ENCODE results near the gene NME9.

The NME9 gene

DNA sequence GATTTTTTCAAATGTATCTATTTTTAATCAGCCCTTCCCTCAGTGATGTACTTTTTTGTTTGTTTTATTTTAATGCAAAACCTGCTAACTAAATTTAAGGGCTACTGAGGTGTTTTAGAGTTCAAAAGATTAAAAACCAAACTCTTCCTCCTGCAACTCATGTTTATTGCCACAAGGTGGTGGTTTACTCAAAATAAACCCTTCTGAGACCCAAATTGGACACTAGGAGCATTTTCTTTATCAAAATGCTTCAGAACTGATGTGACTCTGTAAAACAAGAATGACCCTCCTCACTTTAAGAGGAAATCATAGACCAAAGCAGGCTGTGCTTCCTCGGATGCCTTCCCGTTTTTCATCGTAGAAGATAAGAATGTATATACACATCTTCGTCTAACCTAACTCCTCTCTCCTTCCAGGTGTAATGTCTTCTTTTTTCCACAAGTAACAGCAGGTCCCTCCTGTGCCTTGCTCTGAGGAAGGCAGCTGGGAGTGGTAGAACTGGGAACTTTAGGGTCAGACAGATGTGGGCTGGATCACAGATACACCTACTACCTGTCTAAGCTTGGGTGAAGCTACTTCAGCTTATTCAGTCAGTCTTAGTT lies 2.9 kb upstream of the NME9 start:
- DNase-seq (ENCODE audit: low spot score) = peak; percentile 81

DNA sequence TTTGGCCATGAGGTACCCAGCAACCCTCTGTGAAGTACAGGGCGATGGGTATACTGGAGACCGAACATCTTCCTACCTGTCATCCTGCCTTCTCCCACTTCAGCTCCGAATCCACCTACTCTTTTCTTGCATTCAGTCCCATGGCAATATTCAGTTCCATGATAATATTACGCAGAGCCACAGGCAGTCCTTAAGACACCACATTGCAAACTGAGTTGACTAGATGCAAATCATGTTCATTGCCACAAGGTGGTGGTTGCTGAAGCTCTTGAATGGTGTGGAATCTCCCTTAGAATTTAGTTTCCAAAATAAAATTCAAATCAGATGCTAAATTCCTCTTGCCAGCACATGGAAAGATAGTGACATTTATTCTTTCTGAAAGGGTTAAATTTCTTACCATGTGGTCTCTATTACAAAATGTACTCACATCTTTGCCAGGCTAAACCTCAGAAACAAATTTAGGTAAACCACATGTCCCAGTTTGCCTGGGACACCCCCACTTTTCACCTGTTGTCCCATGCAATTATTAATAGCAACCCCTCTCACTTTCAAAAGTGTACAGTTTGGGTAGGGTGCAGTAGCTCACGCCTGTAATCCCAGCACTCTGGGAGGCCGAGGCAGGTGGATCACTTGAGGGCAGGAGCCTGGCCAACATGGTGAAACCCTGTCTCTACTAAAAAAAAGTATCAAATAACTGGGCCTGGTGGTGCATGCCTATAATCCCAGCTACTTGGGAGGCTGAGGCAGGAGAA lies 1.7 kb upstream of the NME9 start:
- no peak for DNase-seq (ENCODE audit: low spot score)

DNA sequence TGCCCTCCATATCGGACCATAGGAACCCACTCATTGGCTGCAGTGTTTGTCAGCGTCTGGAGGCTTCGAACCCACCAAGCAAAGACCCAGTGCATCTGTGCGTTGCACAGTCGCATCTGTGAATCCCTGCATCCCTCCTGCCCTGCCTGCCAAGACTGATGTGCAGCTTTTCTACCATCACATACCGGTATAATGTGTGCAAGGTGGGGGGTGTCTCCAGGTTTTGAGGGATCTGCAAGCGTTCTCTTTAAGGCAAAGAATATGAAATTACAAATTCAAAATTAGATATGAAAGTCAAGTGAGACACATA lies 288 bp upstream of the NME9 start:
- DNase-seq (ENCODE audit: low spot score) = no peak

DNA sequence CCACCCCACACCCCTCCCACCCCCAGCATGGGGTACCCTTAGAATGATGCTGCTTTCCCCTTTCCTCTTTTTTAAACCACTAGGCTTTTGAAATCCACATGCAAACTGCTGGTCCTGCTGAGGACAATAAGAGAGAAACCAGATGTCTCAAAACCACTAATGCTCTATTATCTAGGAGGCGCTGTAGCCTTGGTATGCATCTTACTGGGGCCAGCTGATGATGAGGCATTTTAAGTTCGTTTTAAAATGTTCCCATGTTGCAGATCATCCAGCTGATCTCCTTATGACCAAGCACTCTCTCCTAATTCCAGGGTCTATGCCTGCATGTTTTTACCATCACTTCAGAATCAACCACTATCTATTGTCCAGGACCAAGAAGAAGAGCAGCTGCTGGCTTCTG lies 1.3 kb downstream of the NME9 start:
- no peak for DNase-seq (ENCODE audit: low spot score)

DNA sequence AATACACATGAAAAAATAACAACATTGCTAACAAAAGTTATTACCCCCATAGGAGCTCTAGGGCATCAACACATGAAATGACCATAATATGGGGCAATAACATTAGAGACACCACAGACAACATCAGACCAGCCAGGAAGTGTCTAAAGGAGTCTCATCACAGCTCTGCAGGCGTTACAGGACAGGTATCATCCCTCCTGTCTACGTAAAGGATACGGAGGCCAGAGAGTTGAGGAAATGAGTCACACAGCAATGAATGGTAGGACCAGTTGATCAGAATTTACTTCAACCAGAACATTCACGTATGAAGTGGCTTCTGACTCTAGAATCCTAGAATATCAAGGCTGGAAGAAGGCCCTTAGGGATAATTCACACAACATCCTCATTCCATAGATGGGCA lies 1.8 kb downstream of the NME9 start:
- DNase-seq (ENCODE audit: low spot score) = no peak

DNA sequence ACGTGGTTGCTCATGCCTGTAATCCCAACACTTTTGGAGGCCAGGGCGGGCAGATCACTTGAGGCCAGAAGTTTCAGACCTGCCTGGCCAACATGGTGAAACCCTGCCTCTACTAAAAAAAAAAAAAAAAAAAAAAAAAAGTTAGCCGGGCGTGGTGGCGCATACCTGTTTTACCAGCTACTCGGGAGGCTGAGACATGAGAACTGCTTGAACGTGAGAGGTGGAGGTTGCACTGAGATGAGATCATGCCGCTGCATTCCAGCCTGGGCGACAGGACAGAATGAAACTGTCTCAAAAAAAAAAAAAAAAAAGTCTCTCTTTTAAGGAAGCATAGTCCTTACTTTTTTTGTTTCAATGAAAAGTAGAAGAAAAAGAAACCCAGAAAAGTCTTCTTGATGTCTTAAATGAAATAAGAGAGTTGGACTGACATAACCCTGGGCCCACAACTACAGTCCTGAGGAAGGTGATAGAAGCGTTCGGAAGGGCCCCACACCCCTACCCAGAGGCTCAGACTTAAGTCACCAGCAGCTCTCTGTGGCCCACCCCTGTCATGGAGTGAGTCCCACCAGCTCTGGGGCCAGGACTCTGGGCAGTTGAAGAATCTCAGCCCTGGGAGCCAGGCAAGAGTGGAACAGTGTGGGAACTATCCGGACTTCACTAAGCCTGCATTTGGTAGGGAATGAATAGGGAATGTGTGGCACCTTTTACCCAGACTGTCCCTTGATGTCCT lies 2.6 kb downstream of the NME9 start:
- no peak for DNase-seq (ENCODE audit: low spot score)

DNA sequence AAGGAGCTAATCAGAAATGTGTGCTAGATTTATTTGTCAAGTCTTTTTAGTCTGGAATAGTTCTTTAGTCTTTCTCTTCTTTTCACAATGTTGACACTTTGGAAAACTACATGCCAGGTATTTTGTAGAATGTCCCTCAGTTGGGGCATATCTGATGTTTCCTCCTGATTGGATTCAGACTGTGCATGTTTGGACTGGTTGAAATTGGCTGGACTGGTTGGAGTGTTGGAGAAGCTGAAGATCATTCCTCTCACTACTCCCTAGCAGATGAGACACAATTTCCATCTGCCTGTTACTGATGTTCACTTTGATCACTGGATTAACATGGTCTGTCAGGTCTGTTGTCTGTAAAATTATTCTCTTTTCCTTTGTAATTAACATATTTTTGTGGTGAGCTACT lies 3.7 kb downstream of the NME9 start:
- DNase-seq (ENCODE audit: low spot score) = no peak

DNA sequence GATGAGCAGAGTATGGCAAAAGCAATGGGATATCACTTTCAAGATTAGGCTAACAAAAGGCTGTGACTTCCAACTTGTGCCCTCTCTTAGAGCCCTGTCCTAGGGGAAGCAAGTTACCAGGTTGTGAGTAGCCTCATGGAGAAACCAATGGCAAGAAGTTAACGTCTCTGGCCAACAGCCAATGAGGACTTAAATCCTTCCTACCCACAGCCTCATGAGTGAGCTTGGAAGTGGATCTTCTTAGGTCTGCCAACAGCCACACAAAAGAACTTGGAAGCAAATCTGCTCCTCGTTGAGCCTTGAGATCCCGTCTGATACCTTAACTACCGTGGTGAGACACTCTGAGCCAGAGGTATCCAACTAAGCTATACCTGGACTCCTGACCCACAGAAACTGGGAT lies 5.7 kb downstream of the NME9 start:
- DNase-seq (ENCODE audit: low spot score) = no peak

DNA sequence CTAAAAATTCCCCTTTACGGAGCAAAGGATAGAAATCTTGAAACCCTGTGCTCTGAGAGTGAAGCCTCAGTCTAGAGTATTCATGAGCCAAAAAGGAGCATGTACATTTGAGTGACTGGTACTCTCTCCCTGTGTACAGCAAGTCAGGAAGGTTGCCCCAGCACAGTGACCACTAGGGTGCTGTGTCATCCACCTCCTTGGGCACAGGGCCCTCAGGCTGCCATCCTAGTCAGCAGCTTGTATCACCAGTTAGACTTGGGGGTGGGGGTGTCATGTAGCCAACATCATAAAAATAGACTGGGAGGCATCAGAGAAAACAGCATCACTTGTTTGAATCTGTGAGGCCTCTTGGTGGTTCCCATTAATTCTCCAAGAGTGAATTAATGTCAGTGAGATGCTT lies 12.0 kb downstream of the NME9 start:
- no peak for DNase-seq (ENCODE audit: low spot score)

DNA sequence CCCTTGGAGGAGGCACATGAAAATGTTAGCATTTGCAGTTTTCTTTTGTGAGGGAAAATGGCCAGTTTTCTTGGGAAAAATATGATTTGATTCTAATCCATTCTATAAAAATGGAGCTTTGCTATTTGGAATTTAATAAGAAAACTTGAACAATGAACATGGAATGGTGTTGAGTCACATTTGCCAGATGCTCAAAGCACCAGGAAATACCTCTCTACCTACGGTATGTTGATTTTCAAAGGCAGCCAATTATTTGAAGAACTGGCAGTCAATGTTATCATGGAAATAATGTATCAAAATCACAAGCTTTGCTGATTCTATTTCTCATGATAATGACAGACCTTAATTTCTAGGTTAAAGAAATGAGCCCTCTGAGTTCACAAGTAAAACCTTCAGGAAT lies 14.9 kb downstream of the NME9 start:
- no peak for DNase-seq (ENCODE audit: low spot score)

DNA sequence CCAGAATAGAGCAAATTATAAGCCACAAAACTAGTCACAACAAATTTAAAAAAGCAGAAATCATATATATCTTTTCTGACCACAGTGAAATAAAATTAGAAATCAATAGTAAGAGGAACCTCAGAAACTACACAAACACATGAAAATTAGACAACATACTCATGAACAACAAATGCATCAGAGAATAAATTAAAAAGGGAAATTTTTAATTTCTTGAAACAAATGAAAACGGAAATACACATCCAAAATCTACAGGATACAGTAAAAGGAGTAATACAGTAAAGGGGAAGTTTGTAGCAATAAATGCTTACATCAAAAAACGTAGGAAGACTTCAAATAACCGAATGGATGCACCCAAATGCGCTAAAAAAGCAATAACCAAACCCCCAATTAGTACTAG lies 19.2 kb downstream of the NME9 start:
- no peak for DNase-seq (ENCODE audit: low spot score)

DNA sequence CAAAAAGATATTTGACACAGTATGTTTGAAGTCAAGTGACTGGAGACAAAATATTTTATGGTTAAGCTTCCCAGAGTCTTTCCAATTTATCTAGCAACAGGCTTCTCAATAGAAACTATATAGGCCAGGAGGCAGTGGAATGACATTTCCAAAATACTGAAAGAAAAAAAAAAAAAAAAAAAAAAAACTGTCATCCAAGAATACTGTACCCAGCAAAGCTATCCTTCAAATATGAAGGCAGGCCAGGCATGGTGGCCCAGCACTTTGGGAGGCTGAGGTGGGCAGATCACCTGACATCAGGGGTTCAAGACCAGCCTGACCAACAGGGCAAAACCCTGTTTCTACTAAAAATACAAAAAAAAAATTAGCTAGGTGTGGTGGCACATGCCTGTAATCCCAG lies 20.9 kb downstream of the NME9 start:
- no peak for DNase-seq (ENCODE audit: low spot score)

DNA sequence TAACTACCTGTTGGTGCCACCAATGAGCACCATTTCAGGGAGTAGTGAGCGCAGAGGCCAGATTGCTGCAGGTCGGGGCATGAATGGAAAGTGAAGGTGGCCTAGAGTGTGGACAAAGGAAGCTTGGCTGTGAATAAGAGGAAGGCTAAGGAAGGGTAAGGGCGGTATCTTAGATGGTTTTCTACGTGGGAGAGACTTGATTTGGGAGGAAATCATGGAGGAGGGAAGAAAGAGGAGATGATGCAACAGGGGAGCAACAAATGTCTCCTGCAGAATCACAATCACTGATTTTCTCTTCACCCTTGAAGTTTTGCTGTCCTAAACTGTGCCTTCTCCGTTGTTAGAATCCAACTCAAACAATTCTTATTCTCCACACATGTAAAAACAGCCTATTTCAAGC lies 21.8 kb downstream of the NME9 start:
- DNase-seq (ENCODE audit: low spot score) = no peak

DNA sequence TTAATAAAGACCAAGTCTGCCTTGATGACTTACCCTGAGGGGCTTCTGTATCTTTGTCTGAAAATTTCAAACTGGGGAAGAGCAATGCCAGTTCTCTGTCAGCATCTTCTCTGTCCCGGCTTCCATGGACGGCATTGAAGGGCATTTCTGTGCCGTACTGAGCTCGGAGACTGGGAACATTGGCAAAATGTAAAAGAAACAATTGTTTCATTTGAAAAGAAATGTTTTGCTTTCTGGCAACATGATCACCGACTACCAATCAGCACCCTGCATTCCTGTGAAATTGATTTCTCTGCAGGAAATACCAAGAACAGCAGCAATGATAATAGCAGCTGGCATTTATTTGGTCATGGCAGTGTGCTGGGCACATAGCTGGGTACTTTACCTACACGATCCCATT lies 26.2 kb downstream of the NME9 start:
- no peak for DNase-seq (ENCODE audit: low spot score)

DNA sequence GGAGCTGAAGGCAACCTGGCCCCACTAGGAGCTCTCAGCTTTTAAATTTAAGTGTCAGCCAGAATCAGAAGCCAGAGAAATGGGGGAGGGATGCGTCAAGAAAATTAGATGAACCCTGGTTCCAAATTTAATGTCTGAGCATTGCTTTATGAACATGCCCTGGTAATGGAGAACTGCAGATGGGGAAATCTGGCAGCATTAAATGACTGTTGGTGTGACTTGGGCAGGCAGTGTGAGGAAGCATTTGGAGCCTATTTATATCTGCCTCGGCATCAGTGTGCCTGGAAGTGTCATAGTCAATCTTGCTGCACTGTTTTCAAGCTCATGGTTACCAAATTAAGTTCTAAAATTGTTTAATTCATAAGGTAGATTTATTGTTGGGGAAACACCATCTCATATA lies 29.0 kb downstream of the NME9 start:
- DNase-seq (ENCODE audit: low spot score) = no peak

DNA sequence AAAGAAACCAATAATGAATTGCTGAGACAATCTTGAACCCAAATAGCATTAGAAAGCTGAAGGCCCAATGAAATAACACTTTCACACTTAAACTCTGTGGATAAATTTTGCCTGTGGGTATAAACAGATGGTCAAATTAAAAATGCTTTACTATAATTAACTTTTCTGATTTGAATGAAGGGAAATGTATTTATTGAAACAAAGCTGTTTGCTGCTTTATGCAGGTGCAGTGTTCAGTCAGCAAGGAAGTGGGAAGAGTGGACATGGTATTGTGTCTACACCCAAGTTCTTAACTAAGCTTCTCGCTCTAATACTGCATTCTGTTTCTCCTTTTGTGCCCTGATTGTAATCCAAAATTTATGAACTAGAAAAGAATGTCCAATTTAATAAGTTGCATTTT lies 31.8 kb downstream of the NME9 start:
- DNase-seq (ENCODE audit: low spot score) = no peak

DNA sequence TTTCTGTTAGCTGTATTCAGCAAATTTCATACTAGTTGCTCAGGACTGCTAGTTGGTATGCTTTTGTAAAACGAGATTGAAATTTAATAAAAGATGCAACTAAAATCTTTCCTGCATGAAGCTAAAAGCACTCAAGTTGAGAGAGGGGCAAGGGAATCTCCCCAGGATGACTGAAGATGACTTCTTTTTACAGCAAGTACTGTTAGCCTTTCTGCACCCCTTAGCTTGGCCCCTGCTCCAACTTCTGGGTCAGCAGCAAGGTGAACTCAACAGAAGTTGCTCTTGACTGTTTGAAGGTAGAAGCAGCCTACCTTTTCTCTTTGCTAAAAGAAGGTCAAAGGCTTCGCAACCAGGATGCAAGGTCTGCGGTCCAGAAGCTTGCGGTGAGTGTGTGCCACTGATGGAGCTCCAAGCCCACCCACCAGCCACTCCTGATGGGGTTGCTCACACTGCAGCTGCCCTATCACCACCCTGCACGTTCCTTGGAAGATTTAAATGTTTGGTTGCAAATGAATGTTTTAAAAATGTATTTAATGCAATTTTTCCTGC lies 32.5 kb downstream of the NME9 start:
- DNase-seq (ENCODE audit: low spot score) = no peak

DNA sequence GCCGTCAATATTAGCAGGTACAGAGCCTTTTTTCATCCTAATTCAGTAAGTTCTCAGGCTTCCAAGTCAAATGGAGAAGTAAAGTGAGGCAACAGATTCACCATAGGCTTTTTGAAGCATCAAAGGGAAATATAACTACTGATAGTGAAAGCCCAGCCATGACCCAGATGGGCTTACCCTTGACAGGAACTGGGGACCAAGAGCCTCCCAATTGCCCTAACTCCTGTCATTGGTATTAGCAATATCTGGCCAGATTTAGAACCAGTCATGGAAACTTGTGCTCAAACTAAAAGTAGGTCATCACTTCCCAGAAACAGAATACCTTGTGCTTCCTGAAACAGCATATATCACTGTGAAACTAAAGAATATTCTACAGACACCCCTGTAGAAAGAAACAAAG lies 33.0 kb downstream of the NME9 start:
- no peak for DNase-seq (ENCODE audit: low spot score)

DNA sequence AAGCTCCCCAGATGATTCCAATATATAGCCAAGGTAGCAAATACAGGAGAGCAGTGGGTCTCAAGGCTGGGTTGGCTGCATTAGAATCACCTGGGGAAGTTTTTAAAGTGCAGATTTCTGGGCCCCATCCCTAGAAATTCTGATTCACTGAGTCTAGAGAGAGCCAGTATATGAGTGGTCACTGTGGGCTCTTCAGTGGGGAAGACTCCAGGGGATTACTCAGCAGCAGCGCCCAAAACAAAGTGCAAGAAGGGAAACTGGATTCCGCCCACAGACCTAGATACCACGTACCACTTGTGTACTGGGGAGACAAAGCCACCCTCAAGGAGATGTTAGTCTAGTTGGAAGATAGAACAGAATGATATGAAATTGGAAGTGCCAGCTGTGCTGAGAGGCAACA lies 40.0 kb downstream of the NME9 start:
- DNase-seq (ENCODE audit: low spot score) = no peak

DNA sequence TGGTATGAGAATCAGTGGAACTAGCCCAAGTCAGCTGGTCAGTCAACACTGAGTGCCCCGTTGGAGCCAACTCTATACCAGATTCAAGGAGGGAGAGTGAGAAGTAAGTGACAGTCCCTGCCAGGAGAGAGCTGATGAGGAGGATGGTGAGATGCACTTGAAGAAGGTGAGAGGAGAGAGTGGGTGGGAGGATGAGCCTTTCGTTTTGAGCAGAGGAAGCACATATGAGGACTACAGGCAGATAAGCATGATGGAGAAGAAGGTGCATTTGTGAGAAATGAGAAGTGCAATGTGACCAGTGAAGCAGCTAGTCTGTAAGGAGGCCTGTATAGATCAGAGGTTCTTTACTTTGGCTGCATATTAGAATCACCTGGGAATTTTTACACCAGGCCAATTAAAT lies 40.4 kb downstream of the NME9 start:
- no peak for DNase-seq (ENCODE audit: low spot score)

DNA sequence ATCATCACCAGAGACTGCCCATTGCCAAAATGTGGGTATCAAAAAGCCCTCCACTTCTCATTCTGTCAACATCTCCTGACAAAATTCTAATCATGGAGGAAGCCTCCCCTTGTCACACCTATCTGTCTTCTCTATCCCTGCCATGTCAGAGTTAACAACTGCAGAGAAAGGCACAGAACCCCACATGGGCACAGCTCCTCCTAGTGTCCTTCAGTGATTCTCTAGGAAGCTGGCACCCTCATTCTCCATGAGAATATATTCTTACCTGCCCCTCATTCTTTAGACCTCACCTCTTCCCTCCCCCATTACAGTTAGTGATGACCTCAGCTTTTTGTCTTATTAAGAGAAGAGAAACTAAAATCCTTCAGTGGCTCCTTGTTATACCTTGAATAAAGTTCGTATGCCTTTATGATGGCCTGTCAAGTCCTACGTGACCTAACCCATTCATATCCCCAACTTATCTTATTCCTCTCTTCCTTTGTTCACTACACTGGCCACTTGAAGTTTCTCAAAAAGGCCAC lies 44.6 kb downstream of the NME9 start:
- DNase-seq (ENCODE audit: low spot score) = no peak

DNA sequence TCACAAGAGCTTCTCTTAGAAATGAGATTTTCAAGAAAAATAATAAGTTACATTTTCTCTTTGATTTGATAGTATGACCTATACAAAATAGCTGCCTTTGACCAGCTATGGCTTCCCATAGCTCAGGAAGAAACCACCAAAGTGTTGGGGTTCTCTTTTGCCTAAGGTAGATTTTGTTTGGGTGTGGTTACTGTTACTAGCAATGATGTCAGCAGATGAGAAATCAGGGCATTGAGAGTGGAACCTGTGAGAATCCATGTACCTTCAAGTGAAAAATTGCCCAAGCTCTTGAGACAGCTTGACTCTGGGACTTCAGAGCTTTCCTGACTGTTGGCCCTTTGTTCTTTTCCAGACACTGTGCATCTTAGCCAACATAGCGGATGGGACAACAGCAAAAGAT lies 45.6 kb downstream of the NME9 start:
- no peak for DNase-seq (ENCODE audit: low spot score)

DNA sequence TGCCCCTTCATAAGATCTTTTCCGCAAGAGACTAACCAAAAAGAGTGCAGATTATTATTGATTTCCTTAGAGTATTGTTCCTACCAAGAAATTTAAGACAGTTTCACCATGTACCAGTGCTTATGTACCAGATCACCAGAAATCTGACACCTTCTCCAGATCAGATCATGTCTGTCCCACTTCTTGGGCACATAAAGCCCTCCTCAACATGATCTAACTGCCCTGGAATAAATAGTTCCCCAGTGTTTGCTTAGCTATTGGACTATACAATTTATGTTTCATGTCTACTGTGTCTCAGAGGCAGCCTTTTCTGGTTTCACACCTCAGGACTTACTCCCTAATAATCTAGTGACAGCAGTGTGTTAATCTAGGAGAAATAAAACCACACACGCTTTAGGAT lies 46.8 kb downstream of the NME9 start:
- no peak for DNase-seq (ENCODE audit: low spot score)

All from COLO829 (cell line).